Mesothelial cell of epicardium (in vitro differentiated cells): ENCODE data around the gene FRMD4A. TPM values are rescaled to one million over a fixed set of nuclear protein-coding genes. Genes with fewer than 3 reads are reported as not detected.

Experiments
- DNase-seq, 2 experiments: peaks; one replicate each; pipeline ENCODE4 v3.0.0; 2021; ENCODE audit warnings: low spot score in 2 of 2; ENCODE audit not compliant: unreplicated experiment in 2 of 2
- H3K27ac Mint-ChIP-seq: 2 replicates; pipeline ENCODE4 v1.8.0; 2021; ENCODE audit warnings: mixed read lengths
- H3K27me3 Mint-ChIP-seq: 2 replicates; pipeline ENCODE4 v1.8.0; 2021; ENCODE audit warnings: low read depth, mixed read lengths
- H3K36me3 Mint-ChIP-seq: 2 replicates; pipeline ENCODE4 v1.8.0; 2021; ENCODE audit warnings: mixed read lengths
- H3K4me1 Mint-ChIP-seq: 2 replicates; pipeline ENCODE4 v1.8.0; 2021; ENCODE audit warnings: mixed read lengths
- H3K4me3 Mint-ChIP-seq: 2 replicates; pipeline ENCODE4 v1.8.0; 2021; ENCODE audit warnings: mild to moderate bottlenecking, moderate library complexity, mixed read lengths
- H3K9me3 Mint-ChIP-seq: 2 replicates; pipeline ENCODE4 v1.8.0; 2021; ENCODE audit warnings: mixed read lengths
- total RNA-seq: library from RNA; stranded (reverse); gene quantifications from 3 replicates; pipeline ENCODE4 v1.2.1, GENCODE V29; 2021
- TF ChIP-seq, protein P1 (sequence below): fragments of 200-600 bp; sonication (generic); IDR thresholded peaks from one replicate; pipeline ENCODE4 v1.5.0; 2021; ENCODE audit warnings: antibody characterized with exemption; ENCODE audit not compliant: unreplicated experiment

The FRMD4A gene
- total RNA-seq, 1 donor from 2014 or later = 45.0 TPM

DNA sequence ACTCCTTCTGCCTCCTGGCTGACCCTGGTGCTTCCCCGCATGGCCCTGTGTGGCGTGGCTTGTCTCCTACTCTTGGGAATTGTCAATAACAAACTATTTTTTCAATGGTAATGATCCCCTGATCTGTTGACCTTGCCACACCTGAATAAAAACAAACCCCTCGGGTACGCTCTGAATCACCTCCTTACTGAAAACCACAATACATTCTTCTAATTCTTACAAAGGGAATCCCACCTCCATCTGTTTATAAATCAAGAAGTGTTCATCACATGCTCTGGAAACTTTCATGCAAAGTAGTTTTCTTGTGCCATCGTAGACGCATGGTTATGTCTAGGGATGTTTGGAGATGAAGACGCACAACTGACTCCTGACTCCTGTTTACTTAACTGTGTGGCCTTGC is 245.8 kb downstream of the FRMD4A start:
- H3K4me3 Mint-ChIP-seq = no peak overlapping the region
- H3K9me3 Mint-ChIP-seq = no peaks in the 10 kb centered on the region
- TF ChIP-seq, protein P1, sequence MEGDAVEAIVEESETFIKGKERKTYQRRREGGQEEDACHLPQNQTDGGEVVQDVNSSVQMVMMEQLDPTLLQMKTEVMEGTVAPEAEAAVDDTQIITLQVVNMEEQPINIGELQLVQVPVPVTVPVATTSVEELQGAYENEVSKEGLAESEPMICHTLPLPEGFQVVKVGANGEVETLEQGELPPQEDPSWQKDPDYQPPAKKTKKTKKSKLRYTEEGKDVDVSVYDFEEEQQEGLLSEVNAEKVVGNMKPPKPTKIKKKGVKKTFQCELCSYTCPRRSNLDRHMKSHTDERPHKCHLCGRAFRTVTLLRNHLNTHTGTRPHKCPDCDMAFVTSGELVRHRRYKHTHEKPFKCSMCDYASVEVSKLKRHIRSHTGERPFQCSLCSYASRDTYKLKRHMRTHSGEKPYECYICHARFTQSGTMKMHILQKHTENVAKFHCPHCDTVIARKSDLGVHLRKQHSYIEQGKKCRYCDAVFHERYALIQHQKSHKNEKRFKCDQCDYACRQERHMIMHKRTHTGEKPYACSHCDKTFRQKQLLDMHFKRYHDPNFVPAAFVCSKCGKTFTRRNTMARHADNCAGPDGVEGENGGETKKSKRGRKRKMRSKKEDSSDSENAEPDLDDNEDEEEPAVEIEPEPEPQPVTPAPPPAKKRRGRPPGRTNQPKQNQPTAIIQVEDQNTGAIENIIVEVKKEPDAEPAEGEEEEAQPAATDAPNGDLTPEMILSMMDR = no peak
- no peak overlapping the region for H3K27ac Mint-ChIP-seq
- no peak for DNase-seq
- no peaks in the 10 kb centered on the region for H3K36me3 Mint-ChIP-seq
- H3K27me3 Mint-ChIP-seq = peaks cover 28% of the 10 kb centered on the region
- peaks cover 22% of the 10 kb centered on the region for H3K4me1 Mint-ChIP-seq

DNA sequence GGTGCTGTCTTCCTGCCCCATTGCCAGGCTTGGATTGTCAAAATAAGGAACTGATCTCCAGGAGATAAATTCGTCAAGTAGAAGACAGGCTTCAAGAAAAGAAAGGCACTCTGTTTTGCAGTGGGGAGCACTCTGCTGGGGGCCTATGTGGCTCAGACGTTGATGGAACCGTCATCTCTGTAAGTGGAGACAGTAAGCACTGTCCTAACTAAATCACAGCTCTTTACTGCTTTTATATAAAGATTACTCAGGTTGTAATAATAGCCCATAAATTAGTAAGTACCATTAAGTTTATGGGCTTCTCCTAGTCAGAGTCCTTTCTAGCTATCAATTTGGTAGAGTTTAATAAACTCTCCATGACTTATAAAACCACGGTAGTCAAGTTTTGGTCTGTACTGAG is 249.9 kb downstream of the FRMD4A start:
- DNase-seq = no peak
- Mint-ChIP-seq H3K27me3 (peaks cover 33% of the 10 kb centered on the region), H3K36me3 (peaks cover 2% of the 10 kb centered on the region), H3K27ac (no peak overlapping the region), H3K4me3 (no peak overlapping the region), H3K4me1 (no peaks in the 10 kb centered on the region), H3K9me3 (peaks cover 13% of the 10 kb centered on the region)
- TF ChIP-seq, protein P1 = no peak

DNA sequence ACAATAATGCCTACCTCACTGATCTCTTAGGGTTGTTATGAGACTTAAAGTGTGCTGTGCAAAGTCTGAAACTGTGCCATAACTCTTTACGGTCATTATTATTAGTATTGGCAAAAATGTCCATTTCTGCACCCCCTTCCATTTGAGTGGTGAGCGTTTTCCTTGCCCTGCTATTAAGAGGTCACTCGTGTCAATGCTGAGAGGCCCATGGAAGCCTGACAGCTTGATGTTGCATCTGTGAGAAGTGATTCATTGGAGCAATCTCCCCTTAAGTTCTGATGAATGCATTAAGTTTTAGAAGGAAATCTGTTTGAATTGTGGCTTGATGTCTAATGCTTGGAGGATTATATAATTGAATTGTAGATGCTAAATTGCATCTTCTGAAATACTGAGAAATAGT is 253.3 kb downstream of the FRMD4A start:
- H3K27me3 Mint-ChIP-seq = peaks cover 16% of the 10 kb centered on the region
- H3K27ac Mint-ChIP-seq = no peak overlapping the region
- peaks cover 13% of the 10 kb centered on the region for H3K9me3 Mint-ChIP-seq
- no peak overlapping the region for H3K4me3 Mint-ChIP-seq
- H3K4me1 Mint-ChIP-seq = peaks cover 32% of the 10 kb centered on the region
- TF ChIP-seq, protein P1 = no peak
- no peak for DNase-seq
- peaks cover 2% of the 10 kb centered on the region for H3K36me3 Mint-ChIP-seq

DNA sequence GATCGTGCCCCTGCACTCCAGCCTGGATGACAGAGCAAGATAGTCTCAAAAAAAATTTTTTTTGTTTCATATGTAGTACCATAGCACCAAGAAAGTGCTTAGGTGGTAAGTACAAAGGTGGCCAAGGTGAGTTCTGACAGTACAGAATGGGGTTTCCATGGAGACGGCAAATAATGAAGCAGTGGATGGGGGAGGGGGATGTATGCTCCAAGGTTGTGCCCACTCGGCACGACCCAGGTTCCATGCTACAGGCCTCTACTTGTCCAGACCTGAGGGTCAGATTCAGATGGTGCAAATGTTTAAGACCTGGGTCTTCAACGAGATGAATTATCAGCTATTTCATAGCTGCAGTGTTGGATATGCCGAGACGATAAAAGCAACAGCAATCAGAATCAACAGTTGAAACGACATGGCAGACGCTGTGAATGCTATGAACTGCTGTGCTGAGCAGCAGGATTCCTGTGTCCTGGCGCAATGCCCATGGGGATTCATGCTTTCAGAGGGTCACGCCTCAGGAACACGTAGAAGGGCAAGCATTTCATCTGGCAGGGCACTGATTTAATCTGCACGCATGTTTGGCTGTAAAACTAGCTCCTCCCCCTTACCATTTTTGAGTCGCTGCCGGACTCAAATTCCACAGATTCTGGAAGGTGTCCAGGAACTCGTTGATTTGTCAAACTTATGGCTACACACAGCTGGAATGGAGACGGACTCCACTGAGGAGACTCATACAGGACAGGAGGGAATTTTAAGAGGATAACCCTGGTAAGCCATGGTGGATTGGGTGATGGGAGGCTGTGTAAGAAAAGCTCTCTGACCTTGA is 256.5 kb downstream of the FRMD4A start:
- Mint-ChIP-seq H3K4me3 (peak overlapping the region; percentile 28), H3K4me1 (peaks cover 36% of the 10 kb centered on the region), H3K27ac (peak overlapping the region; percentile 76), H3K27me3 (peaks cover 2% of the 10 kb centered on the region), H3K36me3 (peaks cover 2% of the 10 kb centered on the region), H3K9me3 (peaks cover 13% of the 10 kb centered on the region)
- peak; percentile 70 to 82 for DNase-seq
- TF ChIP-seq, protein P1 = no peak

DNA sequence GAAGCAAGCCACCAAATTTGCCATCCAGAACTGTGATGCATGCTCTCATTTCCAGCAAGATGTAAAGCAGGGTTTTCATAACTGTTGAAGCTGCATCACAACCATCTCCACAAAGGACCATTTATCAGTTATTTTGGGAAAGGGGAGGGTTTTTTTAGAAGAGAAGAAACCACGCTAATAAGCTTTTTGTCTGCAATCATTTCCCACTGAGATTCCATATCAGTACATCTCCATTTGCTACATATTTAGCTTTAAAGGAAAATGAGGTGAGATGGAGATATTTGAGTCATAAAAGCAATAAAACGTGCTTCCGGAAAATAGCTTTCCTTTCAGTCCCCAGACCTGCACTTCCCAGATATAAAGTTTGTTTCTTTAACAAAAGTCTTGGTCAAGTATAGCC is 258.2 kb downstream of the FRMD4A start:
- DNase-seq = no peak
- Mint-ChIP-seq H3K27me3 (peaks cover 2% of the 10 kb centered on the region), H3K4me1 (peaks cover 36% of the 10 kb centered on the region), H3K27ac (peak overlapping the region; percentile 69), H3K9me3 (peaks cover 6% of the 10 kb centered on the region), H3K36me3 (no peaks in the 10 kb centered on the region), H3K4me3 (no peak overlapping the region)
- TF ChIP-seq, protein P1 = no peak
